Adipose tissue (tissue), 3 donors: ENCODE data around the gene LENG1. TPM values are rescaled to one million over a fixed set of nuclear protein-coding genes. Genes with fewer than 3 reads are reported as not detected.

Source experiments
- H3K27ac ChIP-seq: one replicate; pipeline ENCODE4 v1.5.1; 2013; ENCODE audit warnings: low read depth, low read length
- WGBS, 3 donors: extraction: QIAGEN DNeasy Blood & Tissue Kit; methylation state at CpG; one replicate each; pipeline ENCODE4 v1.1.7; 2013; 5-methylcytosine and 5-hydroxymethylcytosine counted together
- polyA plus RNA-seq, 3 donors: library from polyadenylated mRNA; stranded (reverse); fragments of 200-250 nt; gene quantifications; one replicate each; pipeline ENCODE4 v1.2.3, GENCODE V29; 2013
- donor health status: healthy with polysubstance abuse.
- donor health status: Bipolar disorder and iron deficiency.
- donor health status: healthy.

LENG1 gene
- polyA plus RNA-seq, 3 donors: 5.1 to 7.2 (median 6.2) TPM

- no peak overlapping the region for H3K27ac ChIP-seq
- 96 to 97% (median 96%) methylated on average over 20 of the region's 20 CpGs for WGBS, 3 donors
Measured at GRCh38 chr19:54129617-54129996, 29.9 kb downstream of the LENG1 start.

GRCh38 chr19:54128796-54129616, 30.5 kb downstream of the LENG1 start:
- WGBS, 3 donors: 96 to 99% (median 96%) methylated on average over 40 to 41 of the region's 41 CpGs
- H3K27ac ChIP-seq: no peak overlapping the region

GRCh38 chr19:54128441-54128725, 31.1 kb downstream of the LENG1 start:
- WGBS, 3 donors: 90 to 95% (median 94%) methylated on average over 20 of the region's 20 CpGs

GRCh38 chr19:54127688-54128440, 31.7 kb downstream of the LENG1 start:
- 87 to 93% (median 88%) methylated on average over 34 to 44 of the region's 44 CpGs for WGBS, 3 donors
- no peak overlapping the region for H3K27ac ChIP-seq

More at GRCh38 chr19:54128441-54128725, 31.1 kb downstream of the LENG1 start:
- H3K27ac ChIP-seq: no peak overlapping the region

GRCh38 chr19:54125713-54126112, 33.8 kb downstream of the LENG1 start:
- WGBS, 3 donors: 86 to 90% (median 88%) methylated on average over 9 of the region's 9 CpGs
- H3K27ac ChIP-seq: no peak overlapping the region

GRCh38 chr19:54124393-54124792, 35.1 kb downstream of the LENG1 start:
- 93 to 96% (median 93%) methylated on average over 18 to 19 of the region's 19 CpGs for WGBS, 3 donors
- H3K27ac ChIP-seq: no peak overlapping the region

- WGBS, 3 donors: 89 to 94% (median 94%) methylated on average over 16 to 17 of the region's 17 CpGs
Measured at GRCh38 chr19:54123682-54124081, 35.8 kb downstream of the LENG1 start.

GRCh38 chr19:54121259-54121658, 38.3 kb downstream of the LENG1 start:
- 90 to 94% (median 94%) methylated on average over 10 of the region's 10 CpGs for WGBS, 3 donors
- no peak overlapping the region for H3K27ac ChIP-seq

More at GRCh38 chr19:54123682-54124081, 35.8 kb downstream of the LENG1 start:
- no peak overlapping the region for H3K27ac ChIP-seq

- WGBS, 3 donors: 0 to 1% (median 0%) methylated on average over 60 of the region's 60 CpGs
- no peak within 1 kb of the TSS for H3K27ac ChIP-seq
Measured at GRCh38 chr19:54115109-54116063, 44.1 kb downstream of the LENG1 start, which contains the start of the genes PRPF31 and TFPT. PRPF31 (plus strand) TSS chr19:54115754; CDS start chr19:54118279, 2,525 bp downstream. TFPT (minus strand) TSS chr19:54115657; CDS start chr19:54115269, 388 bp downstream.

- WGBS, 3 donors: 10 to 15% (median 13%) methylated on average over 28 of the region's 28 CpGs
- H3K27ac ChIP-seq: no peak overlapping the region
Measured at GRCh38 chr19:54114340-54115108, 45.0 kb downstream of the LENG1 start.

- H3K27ac ChIP-seq: no peak overlapping the region
- WGBS, 3 donors: 68 to 74% (median 73%) methylated on average over 6 of the region's 6 CpGs
Measured at GRCh38 chr19:54109651-54110050, 49.9 kb downstream of the LENG1 start.

- 72 to 83% (median 81%) methylated on average over 7 of the region's 7 CpGs for WGBS, 3 donors
- H3K27ac ChIP-seq: no peak overlapping the region
Measured at GRCh38 chr19:54108496-54108895, 51.0 kb downstream of the LENG1 start.

GRCh38 chr19:54107876-54108490, 51.5 kb downstream of the LENG1 start:
- WGBS, 3 donors: 80 to 84% (median 81%) methylated on average over 19 to 21 of the region's 21 CpGs
- H3K27ac ChIP-seq: no peak overlapping the region

GRCh38 chr19:54106716-54107115, 52.8 kb downstream of the LENG1 start:
- WGBS, 3 donors: 78 to 85% (median 83%) methylated on average over 15 of the region's 15 CpGs
- H3K27ac ChIP-seq: no peak overlapping the region

- whole genome bisulfite sequencing, 3 donors: 87 to 95% (median 94%) methylated on average over 10 of the region's 10 CpGs
- H3K27ac ChIP-seq: no peak overlapping the region
Measured at GRCh38 chr19:54105796-54106195, 53.7 kb downstream of the LENG1 start.
